SH-SY5Y (cell line): ENCODE measurements around the gene KLHDC9.

Experiments used
- GATA2 ChIP-seq: IDR thresholded peaks from 2 replicates; pipeline ENCODE4 v1.6.1; 2011; ENCODE audit warnings: mild to moderate bottlenecking, low read depth, low read length
- GATA3 ChIP-seq: IDR thresholded peaks from 2 replicates; pipeline ENCODE4 v1.6.1; 2011; ENCODE audit warnings: low read depth, mild to moderate bottlenecking, low read length, moderate library complexity

Gene KLHDC9

GRCh38 chr1:161098210-161099068 lies at the start of gene KLHDC9:
KLHDC9 (plus strand) TSS chr1:161098361; CDS start chr1:161098536, 175 bp downstream.
- TF ChIP-seq GATA2 (no peak), GATA3 (no peak)

DNA sequence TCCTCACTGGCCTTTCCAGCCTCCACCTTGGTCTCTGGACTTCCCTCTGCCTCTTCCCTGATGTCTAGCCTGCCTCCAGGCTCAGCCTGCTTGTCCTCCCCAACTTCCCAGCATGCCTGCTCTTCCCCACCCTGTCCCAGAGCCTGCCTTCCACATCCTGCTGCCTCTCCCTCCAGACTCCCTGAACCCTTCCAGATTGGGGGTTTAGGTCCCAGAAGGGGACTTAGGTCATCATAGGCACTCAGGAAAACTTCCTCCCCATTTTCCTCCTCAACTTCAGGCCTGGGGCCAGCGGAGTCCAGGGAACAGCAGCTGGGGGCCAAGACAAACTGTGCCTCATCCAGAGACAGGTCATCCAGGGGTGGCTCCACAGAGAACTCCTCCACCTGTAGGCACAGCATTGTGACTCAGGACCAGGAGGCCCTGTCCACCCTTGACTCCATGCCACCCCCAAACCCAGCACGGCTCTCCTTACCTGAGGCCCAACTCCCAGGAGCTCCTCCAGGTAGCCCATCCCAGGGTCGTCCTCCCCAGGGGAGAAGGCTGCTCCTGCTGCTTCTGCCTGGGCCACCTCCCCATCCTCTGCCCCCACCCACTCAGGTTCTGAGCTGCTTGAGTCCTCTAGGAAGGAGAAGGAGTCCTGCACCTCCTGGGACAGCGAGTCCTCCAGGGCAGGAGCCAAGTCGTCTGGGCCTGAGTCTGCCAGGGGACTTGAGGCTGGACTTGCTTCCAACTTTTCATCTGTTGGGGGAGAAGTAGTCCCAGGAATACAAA lies 49.0 kb upstream of the KLHDC9 start:
- TF ChIP-seq GATA3 (no peak), GATA2 (no peak)

DNA sequence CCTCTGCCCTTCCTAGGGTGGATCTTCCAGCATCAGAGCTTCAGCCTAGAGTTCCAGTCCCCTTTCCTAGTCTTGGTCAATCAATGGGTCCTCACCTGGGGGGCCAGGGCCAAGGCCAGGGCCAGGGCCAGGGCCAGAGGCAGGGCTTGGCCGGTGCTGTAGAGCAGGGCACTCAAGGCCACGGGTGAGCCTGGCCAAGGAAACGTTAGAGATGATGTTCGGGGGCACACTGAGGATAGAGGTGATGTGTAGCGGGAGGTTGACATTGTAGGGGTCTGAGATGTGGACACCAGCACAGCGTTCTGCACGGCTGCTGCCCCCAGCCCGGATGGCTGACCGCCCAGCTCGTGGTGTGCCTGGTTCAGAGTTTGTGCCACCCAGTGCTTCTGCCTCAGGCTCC lies 46.9 kb upstream of the KLHDC9 start:
- TF ChIP-seq GATA3, result no peak
- TF ChIP-seq GATA2, result no peak

DNA sequence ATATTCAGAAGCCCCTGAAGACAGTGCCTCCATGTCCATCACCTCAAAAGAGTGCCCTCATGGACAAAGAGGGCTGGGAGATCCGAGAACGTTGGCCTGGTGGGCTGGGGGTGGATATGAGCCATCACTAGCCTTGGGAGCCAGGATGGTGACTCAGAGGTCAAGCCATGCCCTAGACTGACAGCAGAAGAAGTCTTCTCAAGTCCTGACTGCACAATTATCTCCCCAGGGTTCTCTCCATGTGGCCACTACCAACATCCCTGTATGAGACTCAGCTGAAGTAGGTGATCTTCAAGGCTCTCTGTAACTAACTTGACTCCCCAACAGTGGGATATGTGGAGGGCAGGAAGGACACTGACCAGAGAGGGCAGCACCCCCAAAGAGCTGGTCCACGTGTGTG lies 45.3 kb upstream of the KLHDC9 start:
- no peak for TF ChIP-seq GATA3
- TF ChIP-seq GATA2, result no peak

GRCh38 chr1:161054232-161054631 lies 43.9 kb upstream of the KLHDC9 start:
- no peak for TF ChIP-seq GATA2
- TF ChIP-seq GATA3, result no peak

DNA sequence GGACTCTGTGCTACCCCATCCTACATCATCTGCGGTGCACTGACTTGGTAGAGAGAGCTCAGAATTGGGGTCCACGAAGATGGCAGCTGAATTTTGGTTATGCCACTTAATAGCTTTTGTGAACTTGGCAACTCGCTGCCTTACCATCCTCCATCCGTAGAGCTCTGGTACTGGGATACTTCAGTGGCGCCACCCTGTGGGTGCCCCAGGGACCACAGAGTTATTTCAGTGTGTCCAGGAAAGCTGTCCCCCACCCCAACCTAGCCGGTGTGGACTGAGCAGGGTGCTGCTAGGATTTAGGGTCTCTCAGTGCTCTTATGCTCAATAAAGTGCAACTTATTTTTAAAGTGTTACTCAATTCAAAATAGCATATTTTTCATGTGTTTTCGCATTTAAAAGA lies 43.4 kb upstream of the KLHDC9 start:
- no peak for TF ChIP-seq GATA3
- no peak for TF ChIP-seq GATA2

GRCh38 chr1:161059293-161059692 lies 38.9 kb upstream of the KLHDC9 start:
- TF ChIP-seq GATA2 (no peak), GATA3 (no peak)

GRCh38 chr1:161061419-161061818 lies 36.7 kb upstream of the KLHDC9 start:
- TF ChIP-seq GATA2, result no peak
- TF ChIP-seq GATA3, result no peak

- TF ChIP-seq GATA3 (no peak), GATA2 (no peak)
These were observed 31.5 kb upstream of the KLHDC9 start for GRCh38 chr1:161066694-161067093.

DNA sequence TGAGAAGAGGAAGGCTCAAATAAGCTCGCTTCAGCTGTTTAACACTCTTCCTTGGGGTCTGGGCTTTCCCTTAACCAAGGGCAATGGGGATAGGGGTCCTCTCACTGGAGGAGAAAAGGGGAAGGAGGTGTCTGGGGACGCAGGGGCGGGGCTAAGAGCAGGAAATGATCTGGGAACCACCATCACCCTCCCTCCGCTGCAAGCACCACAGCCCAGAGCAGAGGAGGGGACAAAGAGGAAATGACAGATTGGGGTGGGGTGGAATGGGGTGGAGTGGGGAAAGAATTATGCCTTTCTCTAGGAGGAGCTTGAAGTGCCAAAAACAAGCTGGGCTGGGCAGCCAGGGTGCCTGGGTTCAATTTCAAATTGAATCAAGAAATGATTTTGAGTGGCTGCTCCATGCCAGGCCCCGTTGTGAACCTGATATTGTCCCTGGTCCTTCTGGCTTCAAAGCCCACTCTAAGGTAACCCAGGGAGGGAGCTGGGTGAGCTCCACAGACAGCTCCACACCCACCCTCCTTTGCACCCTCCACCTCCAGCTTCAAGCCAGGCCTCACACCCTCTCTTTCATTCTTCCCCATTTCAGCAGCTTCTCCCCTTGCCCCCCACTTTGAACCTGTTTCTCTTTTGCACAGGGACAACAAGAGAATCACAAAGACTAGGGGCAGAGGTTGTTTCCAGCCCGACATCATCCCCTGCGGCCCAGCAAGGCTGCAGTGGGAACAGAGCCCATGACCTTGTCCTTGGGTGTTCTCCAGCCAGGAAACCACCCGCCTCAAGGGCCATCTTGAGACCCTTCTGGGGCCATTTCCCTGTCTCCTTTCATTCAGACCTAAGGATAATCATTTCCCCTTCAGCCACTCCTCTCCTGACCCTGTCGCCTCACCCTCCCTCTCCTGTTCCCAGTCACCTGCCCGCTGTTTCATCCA lies 29.6 kb upstream of the KLHDC9 start:
- no peak for TF ChIP-seq GATA3
- no peak for TF ChIP-seq GATA2

- no peak for TF ChIP-seq GATA2
- no peak for TF ChIP-seq GATA3
These were observed 28.9 kb upstream of the KLHDC9 start for GRCh38 chr1:161069241-161069640.

GRCh38 chr1:161069731-161070270 lies 28.4 kb upstream of the KLHDC9 start, which contains the start of gene ARHGAP30:
ARHGAP30 (minus strand) TSS chr1:161069891; CDS start chr1:161069624, 267 bp downstream.
- TF ChIP-seq GATA3, result no peak
- TF ChIP-seq GATA2, result no peak

DNA sequence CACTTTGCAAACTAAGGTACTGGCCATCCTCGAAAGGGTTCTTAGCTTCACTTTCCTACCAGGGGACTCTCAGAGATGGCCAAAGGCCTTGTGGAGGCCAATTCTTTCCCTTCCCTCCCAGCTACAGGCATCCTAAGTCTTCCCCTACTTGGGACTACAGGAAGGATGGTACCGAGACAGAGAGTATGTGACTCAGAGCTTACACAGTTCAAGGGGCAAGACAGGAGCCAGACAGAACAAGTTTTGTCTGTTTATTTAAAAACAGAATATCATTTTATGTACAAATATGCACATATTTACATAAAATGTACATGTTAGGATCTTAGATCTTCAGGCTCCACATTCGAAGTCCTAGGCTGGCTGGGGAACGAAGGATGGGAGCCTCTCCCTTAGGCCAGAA lies 27.4 kb upstream of the KLHDC9 start:
- no peak for TF ChIP-seq GATA3
- TF ChIP-seq GATA2, result no peak

DNA sequence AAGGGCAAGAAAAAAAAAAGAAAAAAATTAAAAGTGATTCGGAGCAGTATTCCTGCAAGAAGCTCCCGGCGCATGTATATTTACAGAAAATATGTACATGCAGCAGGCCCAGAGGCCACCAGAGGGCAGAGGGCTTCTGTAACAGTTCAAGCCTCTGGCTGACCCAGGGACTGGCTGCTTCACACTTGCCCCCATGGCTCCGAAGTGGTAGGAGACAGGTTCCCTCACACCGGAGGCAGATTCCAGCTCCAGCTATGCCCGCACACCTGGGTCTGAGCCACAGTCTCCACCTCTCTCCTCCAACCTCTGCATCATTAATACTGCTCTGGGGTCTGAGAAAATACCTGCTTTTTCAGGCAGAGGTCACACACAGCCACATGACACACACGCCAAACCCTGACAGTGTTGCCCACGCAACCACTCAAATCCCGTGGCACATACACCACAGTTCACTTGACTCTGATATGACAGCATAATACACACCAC lies 26.2 kb upstream of the KLHDC9 start:
- TF ChIP-seq GATA2, result no peak
- TF ChIP-seq GATA3, result no peak
